IMR-90 (cell line): ENCODE results near the gene AKAP6. TPM values are rescaled to one million over a fixed set of nuclear protein-coding genes. Genes with fewer than 3 reads are reported as not detected.

Source experiments
- ATAC-seq: fragments of 200-7000 bp; cut with Tn5 transposase; 2 replicates; pipeline ENCODE4 v1.9.1; 2020; ENCODE audit warnings: low read depth, mild to moderate bottlenecking, moderate library complexity
- BruUV-seq: library from RNA; stranded (reverse); fragments of 400-500 nt; replicated peaks from 2 replicates; lab custom pipeline; 2021; lab: Mats Ljungman, UMichigan
- CTCF ChIA-PET: fragments of 300-600 bp; formaldehyde crosslinking; extraction: SDS; loops from one replicate; lab custom pipeline; 2021; ENCODE audit warnings: antibody characterized with exemption; lab: Yijun Ruan, JAX
- POLR2A ChIA-PET: fragments of 300-600 bp; sonication (Branson Sonifier 250); formaldehyde crosslinking; loops from one replicate; lab custom pipeline; 2022; ENCODE audit warnings: antibody characterized with exemption; ENCODE audit not compliant: unreplicated experiment; lab: Charles Lee
- DNase-seq: peaks from one replicate; pipeline ENCODE4 v3.0.0; 2013
- H2AFZ ChIP-seq: replicated peaks from 2 replicates; pipeline ENCODE3; 2013; ENCODE audit warnings: low read length, mild to moderate bottlenecking; ENCODE audit not compliant: poor library complexity
- H2AK5ac ChIP-seq: 2 replicates; pipeline ENCODE4 v1.6.1; 2013; ENCODE audit warnings: low read depth, low read length, inconsistent platforms
- H2AK9ac ChIP-seq: replicated peaks from 2 replicates; pipeline ENCODE3; 2013; ENCODE audit warnings: mild to moderate bottlenecking, low read depth, low read length, moderate library complexity; ENCODE audit not compliant: poor library complexity
- H2BK120ac ChIP-seq: 2 replicates; pipeline ENCODE4 v1.6.1; 2013; ENCODE audit warnings: low read depth, low read length, inconsistent platforms
- H2BK15ac ChIP-seq: 3 replicates; pipeline ENCODE4 v1.6.1; 2013; ENCODE audit warnings: low read depth, low read length, inconsistent platforms
- H2BK20ac ChIP-seq: 2 replicates; pipeline ENCODE4 v1.6.1; 2013; ENCODE audit warnings: low read depth, mild to moderate bottlenecking, inconsistent platforms, low read length, moderate library complexity
- H2BK5ac ChIP-seq: 2 replicates; pipeline ENCODE4 v1.6.1; 2013; ENCODE audit warnings: mild to moderate bottlenecking, low read depth, low read length, inconsistent platforms; ENCODE audit not compliant: poor library complexity, severe bottlenecking
- H3K14ac ChIP-seq: replicated peaks from 2 replicates; pipeline ENCODE4 v1.6.1; 2013; ENCODE audit warnings: low read depth, low read length, inconsistent platforms
- H3K18ac ChIP-seq: 2 replicates; pipeline ENCODE4 v1.6.1; 2013; ENCODE audit warnings: low read depth, low read length, control low read depth
- H3K23ac ChIP-seq: 2 replicates; pipeline ENCODE4 v1.6.1; 2013; ENCODE audit warnings: low read depth, low read length, inconsistent platforms
- H3K27ac ChIP-seq: 2 replicates; pipeline ENCODE4 v1.5.1; 2013; ENCODE audit warnings: mild to moderate bottlenecking, control low read depth, low read length; ENCODE audit not compliant: insufficient read depth
- H3K27me3 ChIP-seq: 2 replicates; pipeline ENCODE4 v1.6.1; 2013; ENCODE audit warnings: low read length; ENCODE audit not compliant: control insufficient read depth, insufficient read depth
- H3K36me3 ChIP-seq: 2 replicates; pipeline ENCODE4 v1.6.1; 2013; ENCODE audit warnings: low read length, mixed read lengths; ENCODE audit not compliant: control insufficient read depth, insufficient read depth
- H3K4ac ChIP-seq: 2 replicates; pipeline ENCODE4 v1.6.1; 2013; ENCODE audit warnings: low read depth, low read length, inconsistent platforms
- H3K4me1 ChIP-seq: 2 replicates; pipeline ENCODE4 v1.6.1; 2013; ENCODE audit warnings: low read length, mixed read lengths; ENCODE audit not compliant: control insufficient read depth, insufficient read depth
- H3K4me2 ChIP-seq: 2 replicates; pipeline ENCODE4 v1.6.1; 2013; ENCODE audit warnings: low read depth, mild to moderate bottlenecking, control low read depth, low read length, moderate library complexity
- H3K4me3 ChIP-seq: 2 replicates; pipeline ENCODE4 v1.5.1; 2013; ENCODE audit warnings: low read depth, mild to moderate bottlenecking, control low read depth, low read length, moderate library complexity; ENCODE audit not compliant: insufficient read depth
- H3K56ac ChIP-seq: 2 replicates; pipeline ENCODE4 v1.6.1; 2013; ENCODE audit warnings: low read length, inconsistent platforms; ENCODE audit not compliant: insufficient read depth; ENCODE audit errors: extremely low read depth
- H3K79me1 ChIP-seq, 2 experiments: 2 replicates each; pipeline ENCODE4 v1.6.1; 2013; ENCODE audit warnings: low read length in 2 of 2, inconsistent platforms in 1 of 2, low read depth in 1 of 2
- H3K9ac ChIP-seq: 2 replicates; pipeline ENCODE4 v1.6.1; 2013; ENCODE audit warnings: low read depth, low read length, control low read depth
- H3K9me1 ChIP-seq: 2 replicates; pipeline ENCODE4 v1.6.1; 2013; ENCODE audit warnings: low read length, inconsistent platforms; ENCODE audit not compliant: insufficient read depth
- H3K9me3 ChIP-seq: 2 replicates; pipeline ENCODE4 v1.6.1; 2013; ENCODE audit warnings: low read length; ENCODE audit not compliant: control insufficient read depth, insufficient read depth
- H4K20me1 ChIP-seq: 2 replicates; pipeline ENCODE4 v1.6.1; 2013; ENCODE audit warnings: low read length, inconsistent platforms; ENCODE audit not compliant: insufficient read depth
- H4K5ac ChIP-seq: 2 replicates; pipeline ENCODE4 v1.6.1; 2013; ENCODE audit warnings: mild to moderate bottlenecking, low read depth, low read length, control low read depth
- H4K8ac ChIP-seq, 2 experiments: 2 replicates each; pipeline ENCODE4 v1.6.1; 2013; ENCODE audit warnings: low read depth in 2 of 2, low read length in 2 of 2, control low read depth in 1 of 2, inconsistent platforms in 1 of 2
- H4K91ac ChIP-seq: 2 replicates; pipeline ENCODE4 v1.6.1; 2013; ENCODE audit warnings: low read depth, low read length, inconsistent platforms; ENCODE audit not compliant: insufficient read depth
- BHLHE40 ChIP-seq: fragments of 150-350 bp; IDR thresholded peaks from 2 replicates; pipeline ENCODE4 v1.6.1; 2016; ENCODE audit warnings: mild to moderate bottlenecking, low read depth, low read length
- CEBPB ChIP-seq: IDR thresholded peaks from 2 replicates; pipeline ENCODE4 v1.6.1; 2012; ENCODE audit warnings: low read depth, low read length, improper control_type of control experiment
- CHD1 ChIP-seq: IDR thresholded peaks from 2 replicates; pipeline ENCODE4 v1.6.1; 2012; ENCODE audit warnings: low read depth, low read length, improper control_type of control experiment
- FOS ChIP-seq: fragments of 150-350 bp; IDR thresholded peaks from 2 replicates; pipeline ENCODE4 v1.6.1; 2016; ENCODE audit warnings: low read depth, low read length
- MAZ ChIP-seq: IDR thresholded peaks from 2 replicates; pipeline ENCODE4 v1.6.1; 2012; ENCODE audit warnings: low read depth, mild to moderate bottlenecking, low read length, improper control_type of control experiment, moderate library complexity, borderline replicate concordance
- MXI1 ChIP-seq: IDR thresholded peaks from 2 replicates; pipeline ENCODE4 v1.6.1; 2012; ENCODE audit warnings: low read depth, mild to moderate bottlenecking, low read length, moderate library complexity, borderline replicate concordance
- NFE2L2 ChIP-seq: fragments of 150-350 bp; IDR thresholded peaks from 2 replicates; pipeline ENCODE4 v1.6.1; 2016; ENCODE audit warnings: low read depth, mild to moderate bottlenecking, low read length
- RCOR1 ChIP-seq: IDR thresholded peaks from 2 replicates; pipeline ENCODE4 v1.6.1; 2012; ENCODE audit warnings: mild to moderate bottlenecking, low read length, improper control_type of control experiment; ENCODE audit not compliant: insufficient replicate concordance
- RFX5 ChIP-seq: IDR thresholded peaks from 2 replicates; pipeline ENCODE4 v1.8.0; 2012; ENCODE audit warnings: low read depth, mild to moderate bottlenecking, low read length, moderate library complexity
- WGBS, 2 experiments: methylation state at CpG; one replicate each; pipeline versions ENCODE4 v1.1.5 to v1.1.7; 2013; ENCODE audit warnings: missing lambda C conversion rate in 2 of 2; ENCODE audit not compliant: insufficient read length in 1 of 2; ENCODE audit errors: extremely low coverage in 2 of 2; 5-methylcytosine and 5-hydroxymethylcytosine counted together
- dilution Hi-C: fragments of 300-500 bp; cut with HindIII; formaldehyde crosslinking; loops from one replicate; pipeline ENCODE4 v1.14.3; 2018; ENCODE audit warnings: low sequenced_read_pairs; ENCODE audit not compliant: unreplicated experiment
- in situ Hi-C: fragments of 300-500 bp; cut with MboI; formaldehyde crosslinking; loops from 3 replicates; pipeline ENCODE4 v1.14.3; 2019; ENCODE audit warnings: low sequenced_read_pairs, inconsistent platforms, mixed read lengths
- intact Hi-C: fragments of 100-400 bp; cut with micrococcal nuclease; formaldehyde crosslinking; loops from 2 replicates; pipeline ENCODE4 v1.10.0; 2022
- polyA plus RNA-seq, 3 experiments: library from polyadenylated mRNA; depleted of rRNA; stranded (reverse); fragments of >200 nt; gene quantifications; 2 replicates each; pipeline ENCODE4 v1.2.3, GENCODE V29; 2012; ENCODE audit warnings: low replicate concordance in 1 of 3
- total RNA-seq: library from RNA; depleted of rRNA; stranded (reverse); fragments of >200 nt; gene quantifications from 2 replicates; pipeline ENCODE4 v1.2.3, GENCODE V29; 2012
- TF ChIP-seq, protein P1 (sequence below): conservative IDR thresholded peaks from 2 replicates; pipeline ENCODE4 v1.5.1; 2012; ENCODE audit warnings: mild to moderate bottlenecking, low read depth, low read length, improper control_type of control experiment
- TF ChIP-seq, protein P2 (sequence below): fragments of 150-350 bp; IDR thresholded peaks from 2 replicates; pipeline ENCODE4 v1.6.1; 2016; ENCODE audit warnings: low read depth, mild to moderate bottlenecking, low read length, moderate library complexity, borderline replicate concordance

AKAP6 gene
- total and polyA plus RNA-seq, 2 of the 4 experiments (the other 2 are of a cell fraction): 0.22 to 1.6 TPM

DNA sequence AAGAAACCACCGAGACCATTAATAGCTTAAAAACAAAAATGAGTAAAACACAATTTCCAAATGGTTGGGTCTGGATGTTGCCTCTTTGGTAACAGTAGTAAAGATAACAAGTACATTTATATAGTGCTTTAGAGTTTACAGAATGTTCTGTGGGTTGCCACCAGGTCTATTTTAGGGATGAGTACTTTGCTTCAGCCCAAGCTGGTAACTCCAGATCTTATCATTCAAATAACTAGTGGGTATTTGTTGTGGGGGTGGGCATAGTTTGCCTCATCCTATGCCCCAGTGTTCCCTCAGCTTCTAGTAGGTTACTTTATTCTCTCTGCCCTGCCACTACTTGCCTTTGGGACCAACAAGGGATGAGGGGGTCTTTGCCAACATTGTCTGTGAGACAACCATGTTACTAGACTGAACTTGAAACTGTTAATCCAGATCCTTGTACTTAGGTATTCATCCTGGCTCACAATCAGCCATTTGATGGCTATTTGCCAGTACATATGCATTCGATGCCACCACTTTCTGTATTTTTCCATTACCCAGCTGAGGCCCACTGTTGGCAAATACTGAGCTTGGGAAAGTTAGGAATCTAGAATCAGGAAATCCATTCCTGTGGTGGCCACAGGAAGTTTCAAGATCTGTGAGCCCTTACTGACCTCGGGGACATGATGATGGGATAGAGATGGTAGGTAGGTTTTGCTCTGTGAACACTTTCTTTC, 17.6 kb upstream of the AKAP6 start:
- H2AK5ac ChIP-seq: no peak overlapping the region
- H4K8ac ChIP-seq: no peak overlapping the region
- no peaks in the 10 kb centered on the region for H3K9me1 ChIP-seq
- H4K20me1 ChIP-seq: no peaks in the 10 kb centered on the region
- no peak overlapping the region for H2AFZ ChIP-seq
- H2BK5ac ChIP-seq: no peak overlapping the region
- H2BK20ac ChIP-seq: no peak overlapping the region
- TF ChIP-seq CHD1 (no peak), RCOR1 (no peak), FOS (no peak), RFX5 (no peak), BHLHE40 (no peak), MAZ (no peak), NFE2L2 (no peak), CEBPB (no peak), MXI1 (no peak)
- TF ChIP-seq, protein P1, sequence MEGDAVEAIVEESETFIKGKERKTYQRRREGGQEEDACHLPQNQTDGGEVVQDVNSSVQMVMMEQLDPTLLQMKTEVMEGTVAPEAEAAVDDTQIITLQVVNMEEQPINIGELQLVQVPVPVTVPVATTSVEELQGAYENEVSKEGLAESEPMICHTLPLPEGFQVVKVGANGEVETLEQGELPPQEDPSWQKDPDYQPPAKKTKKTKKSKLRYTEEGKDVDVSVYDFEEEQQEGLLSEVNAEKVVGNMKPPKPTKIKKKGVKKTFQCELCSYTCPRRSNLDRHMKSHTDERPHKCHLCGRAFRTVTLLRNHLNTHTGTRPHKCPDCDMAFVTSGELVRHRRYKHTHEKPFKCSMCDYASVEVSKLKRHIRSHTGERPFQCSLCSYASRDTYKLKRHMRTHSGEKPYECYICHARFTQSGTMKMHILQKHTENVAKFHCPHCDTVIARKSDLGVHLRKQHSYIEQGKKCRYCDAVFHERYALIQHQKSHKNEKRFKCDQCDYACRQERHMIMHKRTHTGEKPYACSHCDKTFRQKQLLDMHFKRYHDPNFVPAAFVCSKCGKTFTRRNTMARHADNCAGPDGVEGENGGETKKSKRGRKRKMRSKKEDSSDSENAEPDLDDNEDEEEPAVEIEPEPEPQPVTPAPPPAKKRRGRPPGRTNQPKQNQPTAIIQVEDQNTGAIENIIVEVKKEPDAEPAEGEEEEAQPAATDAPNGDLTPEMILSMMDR: no peak
- TF ChIP-seq, protein P2, sequence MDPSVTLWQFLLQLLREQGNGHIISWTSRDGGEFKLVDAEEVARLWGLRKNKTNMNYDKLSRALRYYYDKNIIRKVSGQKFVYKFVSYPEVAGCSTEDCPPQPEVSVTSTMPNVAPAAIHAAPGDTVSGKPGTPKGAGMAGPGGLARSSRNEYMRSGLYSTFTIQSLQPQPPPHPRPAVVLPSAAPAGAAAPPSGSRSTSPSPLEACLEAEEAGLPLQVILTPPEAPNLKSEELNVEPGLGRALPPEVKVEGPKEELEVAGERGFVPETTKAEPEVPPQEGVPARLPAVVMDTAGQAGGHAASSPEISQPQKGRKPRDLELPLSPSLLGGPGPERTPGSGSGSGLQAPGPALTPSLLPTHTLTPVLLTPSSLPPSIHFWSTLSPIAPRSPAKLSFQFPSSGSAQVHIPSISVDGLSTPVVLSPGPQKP: no peak
- no peak overlapping the region for H3K4ac ChIP-seq
- no peaks in the 10 kb centered on the region for H3K36me3 ChIP-seq
- DNase-seq (no peak), ATAC-seq (no peak)
- no peaks in the 10 kb centered on the region for H3K9me3 ChIP-seq
- dilution Hi-C loops (no loop called here), in situ Hi-C loops (no loop called here), intact Hi-C loops (no loop called here)
- BruUV-seq: no TSS peak
- H3K56ac ChIP-seq: no peak overlapping the region
- H3K18ac ChIP-seq: no peak overlapping the region
- ChIA-PET CTCF (interaction anchor here (1.0 kb wide), 1 partner anchor 249 kb away, joined by 4 read pairs; no protein-coding TSS in a partner anchor), POLR2A (no interaction called here)
- no peaks in the 10 kb centered on the region for H3K79me1 ChIP-seq
- no peak overlapping the region for H3K14ac ChIP-seq
- no peaks in the 10 kb centered on the region for H3K4me1 ChIP-seq
- H3K4me3 ChIP-seq: no peak overlapping the region
- H3K4me2 ChIP-seq: no peak overlapping the region
- H2BK120ac ChIP-seq: no peak overlapping the region
- H3K9ac ChIP-seq: no peak overlapping the region
- H4K91ac ChIP-seq: no peak overlapping the region
- no CpG with 5 or more reads among the region's 3 CpGs for WGBS, 2 experiments
- H2BK15ac ChIP-seq: no peak overlapping the region
- H3K23ac ChIP-seq: no peak overlapping the region
- H3K27ac ChIP-seq: no peak overlapping the region
- no peak overlapping the region for H4K5ac ChIP-seq
- peaks cover 6% of the 10 kb centered on the region for H3K27me3 ChIP-seq
- no peak overlapping the region for H2AK9ac ChIP-seq
